Common myeloid progenitor, CD34-positive (primary cell): Measurements from ENCODE around the gene KLRD1. TPM values are rescaled to one million over a fixed set of nuclear protein-coding genes. Genes with fewer than 3 reads are reported as not detected.

Experiments used
- CTCF ChIA-PET: fragments of 350-600 bp; sonication (Branson Sonifier 250); formaldehyde crosslinking; loops from one replicate; lab custom pipeline; 2021; ENCODE audit warnings: antibody characterized with exemption; lab: Charles Lee
- POLR2A ChIA-PET: fragments of 350-600 bp; sonication (Branson Sonifier 250); formaldehyde crosslinking; loops from one replicate; lab custom pipeline; 2021; ENCODE audit warnings: antibody characterized with exemption; lab: Charles Lee
- DNase-seq, 3 donors: peaks; one replicate each; pipeline versions ENCODE4 v3.0.0 to v3.0.0-alpha.2; 2013
- H3K27ac ChIP-seq, 2 experiments: 1 replicate in 1 of 2; 2 replicates in 1 of 2; pipeline ENCODE4 v1.7.0; 2013; ENCODE audit warnings: inconsistent platforms in 2 of 2, low read length in 2 of 2, mild to moderate bottlenecking in 2 of 2, low read depth in 1 of 2, moderate library complexity in 1 of 2; ENCODE audit not compliant: severe bottlenecking in 2 of 2, insufficient read depth in 1 of 2, poor library complexity in 1 of 2
- H3K27me3 ChIP-seq, 5 experiments: replicated peaks in 2 of 5; 1 replicate in 3 of 5; 2 replicates in 2 of 5; pipeline versions ENCODE4 v1.6.1 to v1.7.0; 2013; ENCODE audit warnings: low read length in 4 of 5, mild to moderate bottlenecking in 2 of 5, moderate library complexity in 2 of 5, inconsistent platforms in 1 of 5; ENCODE audit not compliant: insufficient read depth in 5 of 5, control insufficient read depth in 4 of 5
- H3K36me3 ChIP-seq, 4 experiments: 1 replicate in 2 of 4; 2 replicates in 2 of 4; pipeline versions ENCODE4 v1.6.1 to v1.7.0; 2013; ENCODE audit warnings: low read length in 3 of 4, control low read depth in 1 of 4, mild to moderate bottlenecking in 1 of 4; ENCODE audit not compliant: control insufficient read depth in 4 of 4, insufficient read depth in 4 of 4
- H3K4me1 ChIP-seq, 4 experiments: 1 replicate in 3 of 4; 2 replicates in 1 of 4; pipeline versions ENCODE4 v1.6.1 to v1.7.1; 2013; ENCODE audit warnings: low read length in 3 of 4, mild to moderate bottlenecking in 3 of 4, control low read depth in 1 of 4, inconsistent platforms in 1 of 4, moderate library complexity in 1 of 4; ENCODE audit not compliant: control insufficient read depth in 4 of 4, insufficient read depth in 4 of 4; ENCODE audit errors: control extremely low read depth in 1 of 4
- H3K4me3 ChIP-seq, 7 experiments: 1 replicate in 4 of 7; 2 replicates in 3 of 7; pipeline versions ENCODE4 v1.5.1 to v1.7.0; 2013; ENCODE audit warnings: mild to moderate bottlenecking in 7 of 7, low read length in 6 of 7, moderate library complexity in 6 of 7, inconsistent platforms in 2 of 7, low read depth in 2 of 7, control low read depth in 1 of 7; ENCODE audit not compliant: insufficient read depth in 4 of 7, control insufficient read depth in 1 of 7; ENCODE audit errors: extremely low read depth in 1 of 7
- H3K9me3 ChIP-seq, 5 experiments: 1 replicate in 4 of 5; 2 replicates in 1 of 5; pipeline versions ENCODE4 v1.6.1 to v1.7.1; 2013; ENCODE audit warnings: low read length in 4 of 5, mild to moderate bottlenecking in 2 of 5, inconsistent platforms in 1 of 5, low read depth in 1 of 5, moderate library complexity in 1 of 5; ENCODE audit not compliant: control insufficient read depth in 4 of 5, insufficient read depth in 2 of 5; ENCODE audit errors: control extremely low read depth in 1 of 5
- WGBS: methylation state at CpG from one replicate; pipeline ENCODE4 v1.1.5; 2013; ENCODE audit not compliant: insufficient coverage; 5-methylcytosine and 5-hydroxymethylcytosine counted together
- polyA plus RNA-seq: library from polyadenylated mRNA; unstranded; fragments of 120-200 nt; gene quantifications from one replicate; pipeline ENCODE4 v1.2.1, GENCODE V29; 2013

KLRD1 gene, protein sequence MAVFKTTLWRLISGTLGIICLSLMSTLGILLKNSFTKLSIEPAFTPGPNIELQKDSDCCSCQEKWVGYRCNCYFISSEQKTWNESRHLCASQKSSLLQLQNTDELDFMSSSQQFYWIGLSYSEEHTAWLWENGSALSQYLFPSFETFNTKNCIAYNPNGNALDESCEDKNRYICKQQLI
- polyA plus RNA-seq, result 0.34 TPM

- Histone ChIP-seq H3K9me3 (peaks cover 0 to 1% (median 0%) of the 10 kb centered on the region in 5 experiments), H3K36me3 (no peaks in the 10 kb centered on the region), H3K27ac (no peak within 1 kb of the TSS), H3K4me3 (no peak within 1 kb of the TSS), H3K27me3 (peaks cover 0 to 2% (median 0%) of the 10 kb centered on the region in 5 experiments), H3K4me1 (peaks cover 0 to 2% (median 0%) of the 10 kb centered on the region in 4 experiments)
- ChIA-PET CTCF (no interaction called here), POLR2A (no interaction called here)
- DNase-seq, result no peak
- whole genome bisulfite sequencing, result 100% methylated on average over 1 of the region's 1 CpG
Measured at GRCh38 chr12:10307630-10308029, at the start of gene KLRD1. Gene KLRD1, plus strand, starts transcription at chr12:10307870. Its CDS starts 208 bp downstream, at chr12:10308078.

DNA sequence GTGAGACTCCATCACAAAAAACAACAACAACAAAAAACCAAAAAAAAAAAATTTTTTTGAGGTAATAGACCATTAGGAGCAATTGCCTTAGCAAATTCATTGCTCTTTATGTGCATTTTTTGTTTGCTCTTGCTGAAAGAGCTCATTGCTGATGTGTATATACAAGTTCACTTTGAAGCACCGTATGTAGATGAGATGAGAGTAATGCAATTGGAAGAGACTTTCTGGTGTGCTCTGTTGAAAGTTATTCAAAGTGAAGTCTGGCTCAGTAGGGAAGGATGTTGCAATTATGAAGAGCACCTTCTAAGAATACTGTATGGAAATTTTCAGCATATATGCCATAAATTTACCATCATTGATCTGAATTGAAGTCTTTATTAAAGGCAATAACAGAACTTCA lies 46.7 kb upstream of the KLRD1 start:
- Histone ChIP-seq H3K4me3 (no peak overlapping the region), H3K27ac (no peak overlapping the region), H3K9me3 (peaks cover 0 to 3% (median 0%) of the 10 kb centered on the region in 5 experiments), H3K27me3 (no peaks in the 10 kb centered on the region), H3K4me1 (no peaks in the 10 kb centered on the region), H3K36me3 (no peaks in the 10 kb centered on the region)
- DNase-seq, result no peak
- POLR2A ChIA-PET, result no interaction called here
- CTCF ChIA-PET, result no interaction called here
- 0% methylated on average over 1 of the region's 1 CpG for WGBS

- Histone ChIP-seq H3K36me3 (no peaks in the 10 kb centered on the region), H3K4me1 (no peaks in the 10 kb centered on the region), H3K4me3 (no peak overlapping the region), H3K27ac (no peak overlapping the region), H3K27me3 (no peaks in the 10 kb centered on the region), H3K9me3 (no peaks in the 10 kb centered on the region)
- ChIA-PET CTCF (interaction anchor here (0.7 kb wide), 1 partner anchor 32 kb away, joined by 4 read pairs; no protein-coding TSS in a partner anchor), POLR2A (no interaction called here)
- 98% methylated on average over 5 of the region's 5 CpGs for WGBS
- DNase-seq, result no peak
Measured at GRCh38 chr12:10268037-10268436, 39.6 kb upstream of the KLRD1 start.

DNA sequence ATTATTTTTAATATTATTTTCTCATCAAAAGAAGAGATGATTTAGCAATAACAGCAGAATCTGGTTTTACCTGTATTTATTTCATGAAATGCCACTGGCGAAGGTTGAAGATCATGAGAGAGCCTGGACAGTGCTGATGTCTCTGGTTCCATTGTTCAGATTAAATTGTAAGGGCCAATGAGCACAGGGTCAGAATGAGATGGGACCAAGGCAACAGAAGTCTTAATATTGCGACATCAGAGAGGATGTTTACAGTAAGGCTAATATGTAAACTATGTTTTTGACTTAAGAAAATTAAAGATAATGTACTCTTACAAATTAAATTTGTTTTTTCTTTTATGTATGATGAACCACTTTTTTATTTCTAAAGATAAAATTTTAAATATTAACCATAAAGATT lies 35.2 kb upstream of the KLRD1 start:
- ChIA-PET CTCF (no interaction called here), POLR2A (no interaction called here)
- DNase-seq, result no peak
- H3K4me3 ChIP-seq, result no peak overlapping the region
- H3K36me3 ChIP-seq, result no peaks in the 10 kb centered on the region
- no peaks in the 10 kb centered on the region for H3K9me3 ChIP-seq
- no peaks in the 10 kb centered on the region for H3K27me3 ChIP-seq
- H3K4me1 ChIP-seq, result no peaks in the 10 kb centered on the region
- WGBS, result 100% methylated on average over 1 of the region's 2 CpGs
- no peak overlapping the region for H3K27ac ChIP-seq

DNA sequence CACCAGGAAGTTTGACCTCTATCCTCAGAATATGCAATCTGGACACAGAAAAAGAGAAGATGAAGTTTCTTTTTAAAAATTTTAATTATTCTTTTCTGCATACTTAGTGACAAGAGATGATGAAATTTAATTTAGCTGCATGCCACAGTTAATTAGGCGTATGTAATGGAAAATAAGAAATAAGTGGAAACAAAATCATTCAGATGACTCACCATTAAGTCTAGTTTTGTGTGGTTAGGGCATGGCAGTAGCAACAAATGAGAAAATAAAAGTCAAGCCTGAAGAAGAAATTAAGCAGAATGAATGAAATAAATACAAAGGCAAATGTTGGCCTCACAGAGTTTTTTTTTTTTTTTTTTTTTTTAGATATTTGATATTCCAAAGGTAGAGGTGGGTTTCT lies 30.9 kb upstream of the KLRD1 start:
- peak in 2 of 3 donors; percentile 10 to 30 for DNase-seq
- H3K27ac ChIP-seq, result no peak overlapping the region
- POLR2A ChIA-PET, result no interaction called here
- H3K4me1 ChIP-seq, result no peaks in the 10 kb centered on the region
- no peak overlapping the region for H3K4me3 ChIP-seq
- no peaks in the 10 kb centered on the region for H3K9me3 ChIP-seq
- CTCF ChIA-PET, result interaction anchor here (0.5 kb wide), 1 partner anchor 35 kb away, joined by 3 read pairs; no protein-coding TSS in a partner anchor
- no CpG with 5 or more reads among the region's 1 CpG for WGBS
- H3K27me3 ChIP-seq, result no peaks in the 10 kb centered on the region
- H3K36me3 ChIP-seq, result no peaks in the 10 kb centered on the region

DNA sequence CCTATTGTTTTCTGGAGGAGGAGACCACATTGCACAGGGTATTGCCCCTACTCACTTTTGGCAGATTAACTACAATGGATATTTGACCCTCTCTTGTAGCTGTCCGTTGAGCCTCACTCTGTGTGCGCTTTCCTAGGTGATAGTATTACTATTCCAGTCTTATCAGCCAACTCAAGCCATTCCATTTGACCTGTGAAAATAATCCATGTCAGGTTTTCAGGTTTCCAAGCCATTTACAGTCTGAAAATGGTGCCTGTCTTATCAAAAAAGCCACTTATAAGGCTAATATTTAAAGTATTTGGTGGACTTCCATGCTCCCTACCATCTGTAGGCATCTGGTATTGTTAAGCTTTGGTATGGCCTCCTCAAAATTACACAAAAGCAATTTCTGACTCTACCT lies 29.6 kb upstream of the KLRD1 start:
- DNase-seq, result no peak
- peaks cover 2 to 5% (median 3%) of the 10 kb centered on the region in 4 experiments for H3K4me1 ChIP-seq
- no peak overlapping the region for H3K4me3 ChIP-seq
- H3K27me3 ChIP-seq, result no peaks in the 10 kb centered on the region
- ChIA-PET CTCF (no interaction called here), POLR2A (no interaction called here)
- no peaks in the 10 kb centered on the region for H3K9me3 ChIP-seq
- 93% methylated on average over 2 of the region's 2 CpGs for WGBS
- H3K36me3 ChIP-seq, result no peaks in the 10 kb centered on the region
- no peak overlapping the region for H3K27ac ChIP-seq

GRCh38 chr12:10279937-10280336 lies 27.7 kb upstream of the KLRD1 start:
- H3K36me3 ChIP-seq, result no peaks in the 10 kb centered on the region
- H3K9me3 ChIP-seq, result no peaks in the 10 kb centered on the region
- H3K4me1 ChIP-seq, result peaks cover 2 to 7% (median 5%) of the 10 kb centered on the region in 4 experiments
- no peak overlapping the region for H3K27ac ChIP-seq
- H3K27me3 ChIP-seq, result no peaks in the 10 kb centered on the region
- no peak for DNase-seq
- ChIA-PET POLR2A (no interaction called here), CTCF (interaction anchor here (1.1 kb wide), 1 partner anchor 10 kb away, joined by 4 read pairs; no protein-coding TSS in a partner anchor)
- WGBS, result 100% methylated on average over 3 of the region's 3 CpGs
- no peak overlapping the region for H3K4me3 ChIP-seq
